GM13977 (cell line): ENCODE measurements around the gene CCDC82.
A peak's percentile ranks its signal among the peaks of the same experiment; 100 is the strongest.

ENCODE experiments used
- DNase-seq: peaks from one replicate; pipeline ENCODE4 v3.0.0; 2012; ENCODE audit warnings: low spot score
- CTCF ChIP-seq: IDR thresholded peaks from 2 replicates; pipeline ENCODE4 v1.5.1; 2012; ENCODE audit warnings: mild to moderate bottlenecking, control low read depth; ENCODE audit not compliant: insufficient read depth; ENCODE audit errors: extremely low read depth, missing control alignments
- in situ Hi-C: fragments of 300-500 bp; cut with MboI; formaldehyde crosslinking; loops from one replicate; pipeline ENCODE4 v1.12.0; 2022; ENCODE audit warnings: low sequenced_read_pairs, low pct_unique_long_range_greater_than_20kb, mixed read lengths, inconsistent platforms; ENCODE audit not compliant: unreplicated experiment

Gene CCDC82

GRCh38 chr11:96342961-96343711, 46.6 kb downstream of the CCDC82 start, which contains the start of gene MAML2:
Gene MAML2, minus strand, starts transcription at chr11:96343195. Its CDS starts 1,300 bp downstream, at chr11:96341895.
- TF ChIP-seq CTCF, result peak; percentile 93
- in situ Hi-C loops, result loop anchor here (25.0 kb wide), 1 partner anchor 281 kb away; no protein-coding TSS in a partner anchor
- DNase-seq, result peak; percentile 86

- DNase-seq, result no peak
- in situ Hi-C loops, result loop anchor here (25.0 kb wide), 1 partner anchor 280 kb away; no protein-coding TSS in a partner anchor
- TF ChIP-seq CTCF, result no peak
Observed at GRCh38 chr11:96342014-96342960, 47.4 kb downstream of the CCDC82 start.

- peak; percentile 49 for TF ChIP-seq CTCF
- DNase-seq, result peak; percentile 52
- in situ Hi-C loops, result loop anchor here (25.0 kb wide), 1 partner anchor 279 kb away; no protein-coding TSS in a partner anchor
Observed at GRCh38 chr11:96341211-96342013, 48.3 kb downstream of the CCDC82 start.

- in situ Hi-C loops, result loop anchor here (25.0 kb wide), 1 partner anchor 278 kb away; no protein-coding TSS in a partner anchor
- DNase-seq, result no peak
- no peak for TF ChIP-seq CTCF
Observed at GRCh38 chr11:96340555-96340885, 49.2 kb downstream of the CCDC82 start.

GRCh38 chr11:96339706-96340554, 49.8 kb downstream of the CCDC82 start:
- no peak for TF ChIP-seq CTCF
- in situ Hi-C loops, result loop anchor here (25.0 kb wide), 1 partner anchor 278 kb away; no protein-coding TSS in a partner anchor

More at GRCh38 chr11:96339706-96340554, 49.8 kb downstream of the CCDC82 start:
- DNase-seq, result no peak
